NCI-H2196 (cell line): Measurements from ENCODE around the gene PUS3.
"Not testable (repeated sequence)": the region's sequence is repeated elsewhere in the genome, so short reads cannot be mapped to it uniquely, and the experiment has no call there.

Experiments
- DNase-seq: peaks from one replicate; lab custom pipeline; 2025; ENCODE audit not compliant: unreplicated experiment; lab: John Stamatoyannopoulos, UW

Gene PUS3

GRCh38 chr11:125872138-125872491 is 30.9 kb downstream of the PUS3 start:
- DNase-seq = no peak

- DNase-seq = no peak
Observed at GRCh38 chr11:125871391-125872137, 31.4 kb downstream of the PUS3 start.

GRCh38 chr11:125869521-125869920 is 33.5 kb downstream of the PUS3 start:
- DNase-seq = no peak

- DNase-seq = not testable (repeated sequence)
Observed at GRCh38 chr11:125865354-125865753, 37.7 kb downstream of the PUS3 start.

GRCh38 chr11:125862786-125863185 is 40.2 kb downstream of the PUS3 start:
- DNase-seq = not testable (repeated sequence)

- DNase-seq = not testable (repeated sequence)
Observed at GRCh38 chr11:125857670-125858069, 45.3 kb downstream of the PUS3 start.

GRCh38 chr11:125846188-125846587 is 56.8 kb downstream of the PUS3 start:
- no peak for DNase-seq
